Esophagus muscularis mucosa (tissue), 4 donors: ENCODE data around the gene ZNF513. TPM values are rescaled to one million over a fixed set of nuclear protein-coding genes. Genes with fewer than 3 reads are reported as not detected.
"Not testable (repeated sequence)": the region's sequence is repeated elsewhere in the genome, so short reads cannot be mapped to it uniquely, and the experiment has no call there.

Experiments
- DNase-seq: peaks from one replicate; pipeline ENCODE4 v3.0.0-alpha.2; 2017; ENCODE audit errors: extremely low spot score
- H3K27ac ChIP-seq, 4 donors: fragments of 200-600 bp; sonication (generic); replicated peaks in 1 of 4; 1 replicate in 3 of 4; 2 replicates in 1 of 4; pipeline ENCODE4 v1.5.1; 2016 to 2019; ENCODE audit warnings: mild to moderate bottlenecking in 1 of 4
- H3K27me3 ChIP-seq, 4 donors: fragments of 200-600 bp; sonication (generic); one replicate each; pipeline versions ENCODE4 v1.5.1 to v1.6.0; 2016 to 2019
- H3K36me3 ChIP-seq, 4 donors: fragments of 200-600 bp; sonication (generic); one replicate each; pipeline ENCODE4 v1.5.1; 2016 to 2019
- H3K4me1 ChIP-seq, 4 donors: fragments of 200-600 bp; sonication (generic); one replicate each; pipeline ENCODE4 v1.5.1; 2016 to 2019
- H3K4me3 ChIP-seq, 4 donors: fragments of 200-600 bp; sonication (generic); 1 replicate in 2 of 4; 2 replicates in 2 of 4; pipeline ENCODE4 v1.5.1; 2016 to 2019; ENCODE audit warnings: mild to moderate bottlenecking in 4 of 4, moderate library complexity in 1 of 4
- H3K9me3 ChIP-seq, 4 donors: fragments of 200-600 bp; sonication (generic); 1 replicate in 3 of 4; 2 replicates in 1 of 4; pipeline ENCODE4 v1.5.1; 2016 to 2019
- EP300 ChIP-seq: sonication (generic); formaldehyde crosslinking; IDR thresholded peaks from one replicate; pipeline ENCODE4 v1.6.1; 2017; ENCODE audit warnings: antibody characterized with exemption
- POLR2A ChIP-seq: fragments of 450-650 bp; IDR thresholded peaks from one replicate; pipeline ENCODE4 v1.6.1; 2017; ENCODE audit warnings: antibody characterized with exemption, moderate library complexity, mild to moderate bottlenecking, low read depth
- POLR2AphosphoS5 ChIP-seq, 2 donors: sonication (generic); formaldehyde crosslinking; IDR thresholded peaks; one replicate each; pipeline ENCODE4 v1.6.1; 2017; ENCODE audit warnings: antibody characterized with exemption in 2 of 2
- WGBS: methylation state at CpG from one replicate; pipeline ENCODE4 v1.1.5; 2018; 5-methylcytosine and 5-hydroxymethylcytosine counted together
- intact Hi-C: fragments of 100-400 bp; cut with DNase I; formaldehyde crosslinking; loops from one replicate; pipeline ENCODE4 v1.15.1; 2023
- total RNA-seq, 4 donors: library from RNA; depleted of rRNA; stranded (reverse); fragments of >200 nt; gene quantifications; one replicate each; pipeline versions ENCODE4 v1.1.0 to v1.2.1, GENCODE V29; 2016
- TF ChIP-seq, protein P1 (sequence below), 3 experiments: fragments of 200-600 bp in 2 of 3; fragments of 450-650 bp in 1 of 3; sonication (generic) in 2 of 3; IDR thresholded peaks; one replicate each; pipeline ENCODE4 v1.5.1; 2017 to 2019; ENCODE audit warnings: antibody characterized with exemption in 3 of 3, mild to moderate bottlenecking in 2 of 3, moderate library complexity in 1 of 3

Gene ZNF513
- total RNA-seq, 4 donors from 2014 or later: 8.3 to 14.5 (median 11.4) TPM

DNA sequence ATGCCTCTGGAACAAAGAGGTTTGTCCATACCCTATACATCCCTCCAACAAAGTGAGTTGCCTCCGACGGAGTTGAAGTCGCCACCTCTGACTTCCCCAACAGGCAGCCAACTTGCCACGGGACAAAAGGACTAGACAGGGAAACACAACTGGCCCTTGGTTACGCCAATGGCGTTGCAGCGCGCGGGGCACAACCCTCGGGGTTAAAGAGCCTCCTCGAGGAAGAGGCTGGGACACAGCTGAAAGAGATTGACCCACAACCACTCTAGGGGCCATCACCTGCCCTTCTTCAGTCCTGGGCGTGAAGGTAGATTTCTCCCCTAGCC is 24.5 kb downstream of the ZNF513 start:
- H3K4me1 ChIP-seq: peaks cover 27 to 48% (median 40%) of the 10 kb centered on the region in 4 donors
- WGBS: 0% methylated on average over 5 of the region's 12 CpGs

DNA sequence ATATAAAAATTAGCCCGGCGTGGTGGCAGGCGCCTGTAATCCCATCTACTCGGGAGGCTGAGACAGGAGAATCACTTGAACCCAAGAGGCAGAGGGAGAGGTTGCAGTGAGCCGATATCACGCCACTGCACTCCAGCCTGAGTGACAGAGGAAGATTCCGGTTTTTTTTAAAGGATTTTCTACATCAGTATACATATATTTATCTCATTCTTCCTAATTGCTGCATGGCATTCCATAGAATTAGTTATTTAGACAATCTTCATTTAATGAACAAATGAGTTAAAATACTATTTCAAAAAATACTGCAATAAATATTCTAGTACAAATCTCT is 26.0 kb downstream of the ZNF513 start:
- no peak overlapping the region for H3K27ac ChIP-seq
- intact Hi-C loops: no loop called here
- no peak overlapping the region for H3K4me3 ChIP-seq
- TF ChIP-seq POLR2A: no peak
- no peak for TF ChIP-seq EP300
- TF ChIP-seq POLR2AphosphoS5 (IDR thresholded peaks at IDR 0.05): no peak
- TF ChIP-seq, protein P1, sequence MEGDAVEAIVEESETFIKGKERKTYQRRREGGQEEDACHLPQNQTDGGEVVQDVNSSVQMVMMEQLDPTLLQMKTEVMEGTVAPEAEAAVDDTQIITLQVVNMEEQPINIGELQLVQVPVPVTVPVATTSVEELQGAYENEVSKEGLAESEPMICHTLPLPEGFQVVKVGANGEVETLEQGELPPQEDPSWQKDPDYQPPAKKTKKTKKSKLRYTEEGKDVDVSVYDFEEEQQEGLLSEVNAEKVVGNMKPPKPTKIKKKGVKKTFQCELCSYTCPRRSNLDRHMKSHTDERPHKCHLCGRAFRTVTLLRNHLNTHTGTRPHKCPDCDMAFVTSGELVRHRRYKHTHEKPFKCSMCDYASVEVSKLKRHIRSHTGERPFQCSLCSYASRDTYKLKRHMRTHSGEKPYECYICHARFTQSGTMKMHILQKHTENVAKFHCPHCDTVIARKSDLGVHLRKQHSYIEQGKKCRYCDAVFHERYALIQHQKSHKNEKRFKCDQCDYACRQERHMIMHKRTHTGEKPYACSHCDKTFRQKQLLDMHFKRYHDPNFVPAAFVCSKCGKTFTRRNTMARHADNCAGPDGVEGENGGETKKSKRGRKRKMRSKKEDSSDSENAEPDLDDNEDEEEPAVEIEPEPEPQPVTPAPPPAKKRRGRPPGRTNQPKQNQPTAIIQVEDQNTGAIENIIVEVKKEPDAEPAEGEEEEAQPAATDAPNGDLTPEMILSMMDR (IDR thresholded peaks at IDR 0.05): no peak
- H3K27me3 ChIP-seq: no peaks in the 10 kb centered on the region
- no peak for DNase-seq
- H3K9me3 ChIP-seq: no peaks in the 10 kb centered on the region
- peaks cover 27 to 52% (median 40%) of the 10 kb centered on the region in 4 donors for H3K4me1 ChIP-seq
- H3K36me3 ChIP-seq: peaks cover 0 to 10% (median 2%) of the 10 kb centered on the region in 4 donors
- WGBS: 89% methylated on average over 7 of the region's 7 CpGs

More for the DNA sequence above, 24.5 kb downstream of the ZNF513 start:
- Histone ChIP-seq H3K36me3 (no peaks in the 10 kb centered on the region), H3K4me3 (peak overlapping the region; percentile 83 to 94 (median 91)), H3K9me3 (no peaks in the 10 kb centered on the region), H3K27me3 (no peaks in the 10 kb centered on the region), H3K27ac (peak overlapping the region; percentile 85 to 92 (median 88))
- TF ChIP-seq POLR2AphosphoS5 (IDR thresholded peaks at IDR 0.05) (no peak), EP300 (no peak), POLR2A (no peak)
- TF ChIP-seq, protein P1 (IDR thresholded peaks at IDR 0.05): no peak
- no peak for DNase-seq
- intact Hi-C loops: loop anchor here (5.0 kb wide), 1 partner anchor 34 kb away; the partner anchor contains the start of gene MPV17

DNA sequence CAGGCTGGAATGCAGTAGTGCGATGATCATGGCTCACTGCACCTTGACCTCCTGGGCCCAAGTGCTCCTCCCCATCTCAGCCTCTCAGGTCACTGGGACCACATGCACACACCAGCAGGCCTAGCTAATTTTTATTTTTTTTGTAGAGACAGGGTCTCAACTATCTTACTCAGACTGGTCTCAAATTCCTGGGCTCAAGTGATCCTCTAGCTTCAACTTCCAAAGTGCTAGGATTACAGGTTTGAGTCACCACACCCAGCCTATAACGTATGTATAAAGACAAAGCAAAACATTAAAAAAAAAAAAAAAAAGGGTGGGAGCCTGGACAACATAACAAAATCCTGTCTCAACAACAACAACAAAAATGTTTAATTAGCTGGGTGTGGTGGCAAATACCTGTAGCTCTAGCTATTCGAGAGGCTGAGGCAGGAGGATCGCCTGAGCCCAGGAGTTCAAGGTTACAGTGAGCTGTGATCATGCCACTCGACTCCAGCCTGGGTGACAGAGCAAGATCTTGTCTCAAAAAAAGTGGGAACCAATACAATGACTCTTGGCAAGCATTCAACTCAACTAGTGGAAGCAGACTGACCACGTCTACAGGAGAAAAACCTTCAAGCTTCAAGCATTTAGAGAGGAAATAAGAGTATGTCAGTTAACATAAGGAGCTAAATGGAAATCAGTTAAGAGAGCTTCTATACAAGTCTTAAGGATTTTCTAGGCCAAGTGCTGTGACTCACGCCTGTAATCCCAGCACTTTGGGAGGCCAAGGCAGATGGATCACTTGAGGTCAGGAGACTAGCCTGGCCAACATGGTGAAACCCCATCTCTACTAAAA is 26.6 kb downstream of the ZNF513 start:
- intact Hi-C loops: no loop called here
- H3K4me3 ChIP-seq: no peak overlapping the region
- 76% methylated on average over 7 of the region's 7 CpGs for WGBS
- no peak overlapping the region for H3K27ac ChIP-seq
- DNase-seq: no peak
- no peaks in the 10 kb centered on the region for H3K9me3 ChIP-seq
- no peaks in the 10 kb centered on the region for H3K27me3 ChIP-seq
- H3K4me1 ChIP-seq: peaks cover 27 to 52% (median 40%) of the 10 kb centered on the region in 4 donors
- peaks cover 0 to 12% (median 2%) of the 10 kb centered on the region in 4 donors for H3K36me3 ChIP-seq
- TF ChIP-seq POLR2AphosphoS5 (IDR thresholded peaks at IDR 0.05): no peak
- no peak for TF ChIP-seq POLR2A
- TF ChIP-seq, protein P1 (IDR thresholded peaks at IDR 0.05): no peak
- TF ChIP-seq EP300: no peak

DNA sequence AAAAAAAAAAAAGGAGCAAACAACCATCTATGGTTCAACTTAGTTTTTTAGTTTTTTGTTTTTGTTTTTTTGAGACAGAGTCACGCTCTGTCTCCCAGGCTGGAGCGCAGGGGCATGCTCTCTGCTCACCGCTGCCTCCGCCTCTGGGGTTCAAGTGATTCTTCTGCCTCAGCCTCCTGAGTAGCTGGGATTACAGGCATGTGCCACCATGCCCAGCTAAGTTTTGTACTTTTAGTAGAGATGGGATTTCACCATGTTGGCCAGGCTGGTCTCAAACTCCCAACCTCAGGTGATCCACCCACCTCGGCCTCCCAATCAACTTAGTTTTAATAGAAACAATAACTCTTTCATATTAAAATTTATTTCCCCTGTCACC is 27.2 kb downstream of the ZNF513 start:
- H3K27me3 ChIP-seq, intact Hi-C loops, DNase-seq, H3K4me3 ChIP-seq, H3K27ac ChIP-seq, H3K9me3 ChIP-seq: not testable (repeated sequence)
- peaks cover 26 to 50% (median 38%) of the 10 kb centered on the region in 4 donors for H3K4me1 ChIP-seq
- H3K36me3 ChIP-seq: peaks cover 0 to 14% (median 2%) of the 10 kb centered on the region in 4 donors
- 94% methylated on average over 5 of the region's 5 CpGs for WGBS

DNA sequence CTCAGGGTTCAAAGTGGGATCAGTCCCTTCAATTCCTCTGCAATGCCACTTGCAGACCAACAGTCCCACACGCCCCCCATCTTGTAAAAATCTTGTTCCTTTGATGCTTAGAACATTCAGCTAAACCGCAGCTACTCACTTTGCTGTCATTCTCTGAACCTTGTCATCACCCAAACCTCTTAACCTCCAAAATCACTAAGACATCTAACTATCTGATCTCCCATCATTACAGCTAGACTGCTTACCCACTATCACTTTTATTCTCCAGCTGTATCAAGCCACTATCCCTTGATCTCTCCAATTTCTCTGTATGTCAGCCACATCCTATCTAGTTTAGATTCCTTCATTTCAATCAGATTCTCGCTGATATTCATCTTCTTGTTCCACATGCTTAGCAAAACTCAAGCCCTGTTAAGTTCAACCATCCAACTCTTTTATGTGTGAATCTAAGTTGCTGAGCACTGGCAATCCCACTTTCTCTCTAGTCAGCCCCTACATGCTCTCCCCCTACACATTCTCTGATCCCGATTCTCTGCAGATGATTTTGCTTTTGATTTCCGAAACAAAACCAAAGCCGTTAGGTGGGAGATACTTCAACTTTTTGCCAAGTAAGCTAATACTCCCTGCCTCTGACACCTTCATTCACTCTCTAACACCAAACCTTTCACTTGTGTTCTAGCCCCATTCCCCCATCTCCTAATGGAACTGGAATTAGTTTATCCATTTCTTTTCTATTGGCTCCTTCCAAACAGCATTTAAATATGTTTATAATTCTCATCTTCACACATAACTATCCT is 28.5 kb downstream of the ZNF513 start:
- no peak for TF ChIP-seq POLR2A
- no peak for TF ChIP-seq POLR2AphosphoS5 (IDR thresholded peaks at IDR 0.05)
- TF ChIP-seq EP300: no peak
- TF ChIP-seq, protein P1 (IDR thresholded peaks at IDR 0.05): no peak
- no peak overlapping the region for H3K27ac ChIP-seq
- peaks cover 0 to 22% (median 2%) of the 10 kb centered on the region in 4 donors for H3K36me3 ChIP-seq
- no peaks in the 10 kb centered on the region for H3K9me3 ChIP-seq
- intact Hi-C loops: no loop called here
- WGBS: 78% methylated on average over 6 of the region's 6 CpGs
- peaks cover 16 to 45% (median 31%) of the 10 kb centered on the region in 4 donors for H3K4me1 ChIP-seq
- no peaks in the 10 kb centered on the region for H3K27me3 ChIP-seq
- DNase-seq: no peak
- no peak overlapping the region for H3K4me3 ChIP-seq
